SU-DHL-6 (cell line): ENCODE data around the gene LILRA5.

Experiments
- H2AFZ ChIP-seq: fragments of 200-600 bp; sonication (generic); 2 replicates; pipeline ENCODE4 v1.6.1; 2014; ENCODE audit warnings: low read depth, mild to moderate bottlenecking, moderate library complexity, mixed read lengths, antibody characterized with exemption, low read length; ENCODE audit not compliant: severe bottlenecking
- H3F3A ChIP-seq: fragments of 200-600 bp; shearing (Covaris generic); 2 replicates; pipeline ENCODE4 v1.6.0; 2016; ENCODE audit warnings: antibody characterized with exemption, mild to moderate bottlenecking; ENCODE audit not compliant: insufficient read depth
- H3K27ac ChIP-seq: fragments of 200-600 bp; sonication (generic); 2 replicates; pipeline ENCODE4 v1.5.1; 2016; ENCODE audit warnings: low read depth, mild to moderate bottlenecking, low read length, moderate library complexity, mixed read lengths
- H3K27me3 ChIP-seq: fragments of 200-600 bp; sonication (generic), shearing (Covaris generic); 2 replicates; pipeline ENCODE4 v1.6.0; 2014; ENCODE audit warnings: mild to moderate bottlenecking, low read length
- H3K36me3 ChIP-seq: fragments of 200-600 bp; sonication (generic); 2 replicates; pipeline ENCODE4 v1.6.1; 2014; ENCODE audit warnings: mild to moderate bottlenecking, low read length, mixed read lengths
- H3K4me2 ChIP-seq: fragments of 300-600, 200-600 bp; shearing (Covaris generic), sonication (generic); 2 replicates; pipeline ENCODE4 v1.6.0; 2014; ENCODE audit warnings: low read length, low read depth, mild to moderate bottlenecking; ENCODE audit not compliant: poor library complexity, severe bottlenecking
- H3K4me3 ChIP-seq: fragments of 200-600 bp; sonication (generic); 2 replicates; pipeline ENCODE4 v1.5.1; 2014; ENCODE audit warnings: antibody characterized with exemption, low read length, mild to moderate bottlenecking, mixed read lengths; ENCODE audit not compliant: insufficient read depth, poor library complexity, severe bottlenecking
- H3K79me2 ChIP-seq: fragments of 200-600 bp; sonication (generic); 2 replicates; pipeline ENCODE4 v1.6.1; 2014; ENCODE audit warnings: mild to moderate bottlenecking, low read length, moderate library complexity; ENCODE audit not compliant: insufficient read depth
- H3K9ac ChIP-seq: fragments of 200-600 bp; sonication (generic); 2 replicates; pipeline ENCODE4 v1.7.0; 2014; ENCODE audit warnings: mild to moderate bottlenecking, low read length
- H3K9me2 ChIP-seq: fragments of 200-600 bp; sonication (generic); replicated peaks from 2 replicates; pipeline ENCODE4 v1.6.1; 2014; ENCODE audit warnings: low read length; ENCODE audit not compliant: insufficient read depth
- H3K9me3 ChIP-seq: fragments of 200-600 bp; sonication (generic); 2 replicates; pipeline ENCODE4 v1.6.1; 2014; ENCODE audit warnings: low read length, mixed read lengths; ENCODE audit not compliant: insufficient read depth
- H4K20me1 ChIP-seq: fragments of 200-600 bp; sonication (generic); 2 replicates; pipeline ENCODE4 v1.6.1; 2014; ENCODE audit warnings: low read depth, mild to moderate bottlenecking, antibody characterized with exemption, low read length, moderate library complexity, mixed read lengths
- CTCF ChIP-seq: fragments of 200-600 bp; sonication (generic); IDR thresholded peaks from one replicate; pipeline ENCODE4 v1.5.1; 2017; ENCODE audit warnings: antibody characterized with exemption, mild to moderate bottlenecking, low read length, moderate library complexity; ENCODE audit not compliant: insufficient read depth, poor library complexity, severe bottlenecking
- EZH2phosphoT487 ChIP-seq: fragments of 200-600 bp; sonication (generic), shearing (Covaris generic); conservative IDR thresholded peaks from 2 replicates; pipeline ENCODE4 v1.6.1; 2018; ENCODE audit warnings: mild to moderate bottlenecking, antibody characterized with exemption, low read length, moderate library complexity, mixed read lengths

Gene LILRA5

GRCh38 chr19:54343868-54344267 is 30.9 kb upstream of the LILRA5 start:
- Histone ChIP-seq H2AFZ (no peak overlapping the region), H4K20me1 (no peaks in the 10 kb centered on the region), H3K9ac (no peak overlapping the region), H3K36me3 (no peaks in the 10 kb centered on the region), H3K9me3 (no peaks in the 10 kb centered on the region), H3K9me2 (no peaks in the 10 kb centered on the region), H3K79me2 (no peaks in the 10 kb centered on the region), H3K27me3 (no peaks in the 10 kb centered on the region), H3F3A (no peaks in the 10 kb centered on the region), H3K27ac (no peak overlapping the region), H3K4me3 (no peak overlapping the region), H3K4me2 (no peak overlapping the region)
- TF ChIP-seq EZH2phosphoT487 (no peak), CTCF (no peak)

GRCh38 chr19:54341295-54341694 is 28.3 kb upstream of the LILRA5 start:
- no peak overlapping the region for H3K4me3 ChIP-seq
- H3K27me3 ChIP-seq = no peaks in the 10 kb centered on the region
- H3K27ac ChIP-seq = no peak overlapping the region
- H3K9ac ChIP-seq = no peak overlapping the region
- no peaks in the 10 kb centered on the region for H3F3A ChIP-seq
- no peak overlapping the region for H3K4me2 ChIP-seq
- H3K36me3 ChIP-seq = no peaks in the 10 kb centered on the region
- TF ChIP-seq CTCF = no peak
- H3K9me2 ChIP-seq = no peaks in the 10 kb centered on the region
- H4K20me1 ChIP-seq = no peaks in the 10 kb centered on the region
- H2AFZ ChIP-seq = no peak overlapping the region
- H3K79me2 ChIP-seq = no peaks in the 10 kb centered on the region
- H3K9me3 ChIP-seq = no peaks in the 10 kb centered on the region

- Histone ChIP-seq H3K9me2 (no peaks in the 10 kb centered on the region), H3K27me3 (no peaks in the 10 kb centered on the region), H4K20me1 (no peaks in the 10 kb centered on the region), H3K4me3 (no peak overlapping the region), H3K9me3 (no peaks in the 10 kb centered on the region), H3K27ac (no peak overlapping the region), H3F3A (no peaks in the 10 kb centered on the region), H3K9ac (no peak overlapping the region), H3K4me2 (no peak overlapping the region), H3K36me3 (no peaks in the 10 kb centered on the region), H2AFZ (no peak overlapping the region), H3K79me2 (no peaks in the 10 kb centered on the region)
- TF ChIP-seq EZH2phosphoT487 = no peak
- no peak for TF ChIP-seq CTCF
These were observed 26.8 kb upstream of the LILRA5 start for GRCh38 chr19:54339646-54340358.
